Femur (tissue), 1 donor: ENCODE results near the gene UVSSA.

ENCODE experiments used
- DNase-seq: peaks from one replicate; pipeline ENCODE4 v3.0.0-alpha.2; 2017

The UVSSA gene

DNA sequence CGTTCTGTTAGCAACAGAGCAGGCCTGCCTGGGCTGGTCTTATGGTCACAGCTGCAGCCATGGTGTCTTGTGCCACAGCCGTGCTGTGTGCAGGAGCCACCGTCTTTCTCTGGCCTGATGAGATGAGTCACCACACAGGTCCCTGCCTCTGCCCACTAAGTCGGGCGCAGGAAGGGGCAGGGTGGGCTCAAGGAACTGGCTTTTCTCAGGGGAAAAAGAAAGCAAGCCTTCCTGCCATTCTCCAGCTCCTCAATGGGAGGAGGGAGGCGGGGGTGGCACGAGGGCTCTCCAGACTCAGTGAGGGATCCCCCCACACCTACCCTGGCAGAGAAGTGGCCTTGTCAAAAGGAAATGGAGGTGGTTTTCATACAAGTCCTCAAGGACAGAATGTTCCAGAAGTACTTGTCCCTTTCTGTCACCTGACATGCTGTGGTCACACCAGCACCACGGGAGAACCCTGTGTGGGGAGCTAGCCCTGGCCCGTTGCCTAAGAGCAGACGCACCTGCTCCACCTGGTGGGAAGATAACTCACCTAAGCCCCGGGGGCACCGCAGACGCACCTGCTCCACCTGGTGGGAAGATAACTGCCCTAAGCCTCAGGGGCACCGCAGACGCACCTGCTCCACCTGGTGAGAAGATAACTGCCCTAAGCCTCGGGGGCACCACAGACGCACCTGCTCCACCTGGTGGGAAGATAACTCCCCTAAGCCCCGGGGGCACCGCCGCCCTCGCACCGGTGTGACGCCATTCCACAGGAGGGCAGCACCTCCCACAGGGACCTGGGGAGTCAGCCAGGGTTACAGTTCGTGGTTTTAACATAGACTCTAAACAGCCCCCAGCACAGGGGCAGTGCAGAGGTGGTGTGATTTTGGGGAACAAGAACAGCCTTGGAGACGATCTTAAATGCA is 18.5 kb downstream of the UVSSA start:
- DNase-seq, result peak; percentile 9

DNA sequence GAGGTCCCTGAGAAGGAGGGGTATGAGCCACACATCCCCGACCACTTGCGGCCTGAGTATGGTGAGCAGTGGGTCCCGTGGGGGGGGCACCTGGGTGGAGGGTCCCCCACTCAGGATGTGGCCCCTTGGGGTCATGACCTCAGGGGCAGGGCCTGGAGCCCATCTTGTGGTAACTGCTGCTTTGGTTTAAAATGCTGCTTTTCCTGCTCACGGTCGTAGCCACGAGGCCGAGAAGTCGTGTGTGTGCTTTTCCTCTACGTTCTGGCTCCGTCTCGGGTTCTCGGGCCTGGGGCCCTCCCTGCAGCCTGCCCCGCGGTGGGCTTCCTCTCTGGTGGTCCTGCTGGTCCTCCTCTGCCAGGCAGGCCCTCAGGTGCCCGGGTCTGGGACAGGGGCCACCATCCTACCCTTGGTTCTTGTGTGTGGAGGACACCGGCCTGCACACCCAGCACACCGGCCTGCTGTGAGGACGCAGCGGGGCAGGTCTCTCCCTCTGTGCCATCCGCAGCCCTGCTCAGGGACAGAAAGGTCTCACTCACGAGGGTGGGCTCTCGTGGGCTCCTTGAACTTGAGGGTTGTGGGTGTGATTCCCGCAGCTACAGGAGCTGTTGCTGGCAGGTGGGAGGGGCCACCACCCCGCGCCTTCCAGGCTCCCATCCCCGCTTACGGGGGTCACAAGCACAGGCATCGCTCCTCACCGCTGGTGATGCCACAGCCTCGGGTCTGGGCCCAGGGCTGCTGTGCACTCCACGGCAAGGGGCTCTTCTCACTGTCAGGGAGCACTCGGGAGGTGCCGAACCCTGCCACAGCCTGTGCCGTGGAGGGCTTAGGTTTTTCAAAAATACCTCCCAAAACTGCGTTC is 19.6 kb downstream of the UVSSA start:
- peak; percentile 15 for DNase-seq

DNA sequence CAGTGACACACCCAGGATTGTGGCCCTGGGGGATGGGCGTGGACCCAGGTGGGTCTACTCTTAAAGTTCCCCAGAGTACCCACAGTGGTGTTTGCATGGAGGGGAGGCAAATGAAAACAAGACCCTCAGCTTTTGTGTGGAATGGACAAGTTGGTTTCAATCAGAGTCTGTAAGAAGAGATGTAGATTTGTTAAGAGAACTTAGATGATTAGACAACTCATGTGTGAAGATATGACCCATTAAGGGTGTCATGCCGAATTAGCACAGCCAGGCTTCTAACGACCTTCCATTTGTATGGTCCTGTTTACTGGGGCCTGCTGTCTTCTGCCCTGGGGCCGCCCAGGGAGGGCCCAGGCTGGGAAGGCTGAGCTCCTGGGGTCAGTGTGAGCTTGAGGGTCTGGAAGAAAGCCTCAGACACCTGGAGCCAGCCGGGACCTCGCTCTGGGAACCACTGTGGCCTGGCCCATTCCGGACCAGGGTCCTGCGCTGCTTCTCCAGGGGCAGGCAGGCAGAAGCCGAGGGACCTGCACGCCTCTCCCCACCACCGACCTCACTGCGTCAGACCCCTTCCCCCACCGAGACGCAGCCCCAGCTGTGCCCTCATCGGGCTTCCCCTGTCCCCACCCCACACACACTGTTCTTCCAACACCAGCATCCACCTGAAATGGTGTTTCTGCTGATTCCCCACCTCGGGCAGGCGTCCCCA is 20.4 kb downstream of the UVSSA start:
- DNase-seq, result peak; percentile 6

- peak; percentile 13 for DNase-seq
Measured at GRCh38 chr4:1367936-1368289, 20.9 kb downstream of the UVSSA start.

GRCh38 chr4:1368421-1369090 is 21.5 kb downstream of the UVSSA start:
- peak; percentile 13 for DNase-seq

DNA sequence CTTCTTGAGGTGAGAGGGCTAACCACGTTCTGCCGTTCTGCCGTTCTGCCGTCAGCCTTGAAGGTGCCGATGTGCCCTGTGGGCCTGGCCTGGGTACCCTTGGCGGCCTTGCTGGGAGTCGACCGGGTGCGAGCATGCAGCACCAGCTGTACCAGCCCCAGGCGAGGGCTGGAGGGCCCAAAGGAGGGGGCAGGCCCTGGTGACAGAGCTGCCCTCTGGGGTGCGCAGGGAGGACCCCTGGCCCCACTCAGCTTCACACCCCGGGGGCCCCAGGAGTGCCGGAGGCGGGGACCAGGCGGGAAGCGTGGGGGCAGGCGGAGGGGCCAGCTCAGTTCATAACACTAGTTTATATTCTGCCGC is 22.1 kb downstream of the UVSSA start:
- peak; percentile 12 for DNase-seq

GRCh38 chr4:1369479-1370079 is 22.6 kb downstream of the UVSSA start:
- peak; percentile 28 for DNase-seq

DNA sequence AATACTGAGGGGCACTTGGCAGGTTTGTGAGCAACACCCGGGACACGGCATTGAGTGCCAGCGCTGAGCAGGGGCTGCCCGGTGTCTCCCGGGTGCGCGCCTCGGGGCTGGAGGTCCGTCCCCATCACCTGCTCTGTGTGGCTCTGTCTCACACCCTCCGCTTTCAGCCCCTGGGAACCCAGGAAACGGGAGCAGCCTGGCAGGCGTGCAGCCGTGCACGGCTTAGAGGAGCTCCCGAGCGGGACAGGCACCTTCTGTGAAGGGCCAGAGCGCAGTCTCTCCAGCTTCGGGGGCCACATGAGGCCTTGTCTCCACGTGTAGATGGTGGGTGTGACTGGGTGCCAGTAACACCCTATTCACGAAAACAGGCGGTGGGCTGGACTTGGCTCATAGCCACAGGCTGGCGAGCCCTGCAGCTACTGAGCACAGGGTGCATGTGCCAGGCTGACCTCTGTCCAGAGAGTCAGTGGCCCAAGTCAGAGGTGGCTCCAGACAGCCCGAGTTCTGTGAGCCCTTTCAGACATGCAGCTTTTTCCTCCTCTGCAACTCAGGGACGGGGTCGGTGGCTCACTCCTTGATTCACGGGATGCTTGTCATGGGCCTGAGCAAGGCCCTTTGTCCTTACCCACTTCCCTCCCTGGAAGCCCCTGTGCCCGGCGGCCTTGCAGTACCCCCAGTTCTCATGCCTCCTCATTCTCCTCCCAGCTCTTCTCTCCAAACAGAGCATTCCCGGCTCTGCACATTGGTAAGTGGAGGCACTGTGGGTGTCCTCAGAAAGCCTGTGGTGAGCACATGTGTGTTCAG is 23.5 kb downstream of the UVSSA start:
- peak; percentile 15 for DNase-seq

DNA sequence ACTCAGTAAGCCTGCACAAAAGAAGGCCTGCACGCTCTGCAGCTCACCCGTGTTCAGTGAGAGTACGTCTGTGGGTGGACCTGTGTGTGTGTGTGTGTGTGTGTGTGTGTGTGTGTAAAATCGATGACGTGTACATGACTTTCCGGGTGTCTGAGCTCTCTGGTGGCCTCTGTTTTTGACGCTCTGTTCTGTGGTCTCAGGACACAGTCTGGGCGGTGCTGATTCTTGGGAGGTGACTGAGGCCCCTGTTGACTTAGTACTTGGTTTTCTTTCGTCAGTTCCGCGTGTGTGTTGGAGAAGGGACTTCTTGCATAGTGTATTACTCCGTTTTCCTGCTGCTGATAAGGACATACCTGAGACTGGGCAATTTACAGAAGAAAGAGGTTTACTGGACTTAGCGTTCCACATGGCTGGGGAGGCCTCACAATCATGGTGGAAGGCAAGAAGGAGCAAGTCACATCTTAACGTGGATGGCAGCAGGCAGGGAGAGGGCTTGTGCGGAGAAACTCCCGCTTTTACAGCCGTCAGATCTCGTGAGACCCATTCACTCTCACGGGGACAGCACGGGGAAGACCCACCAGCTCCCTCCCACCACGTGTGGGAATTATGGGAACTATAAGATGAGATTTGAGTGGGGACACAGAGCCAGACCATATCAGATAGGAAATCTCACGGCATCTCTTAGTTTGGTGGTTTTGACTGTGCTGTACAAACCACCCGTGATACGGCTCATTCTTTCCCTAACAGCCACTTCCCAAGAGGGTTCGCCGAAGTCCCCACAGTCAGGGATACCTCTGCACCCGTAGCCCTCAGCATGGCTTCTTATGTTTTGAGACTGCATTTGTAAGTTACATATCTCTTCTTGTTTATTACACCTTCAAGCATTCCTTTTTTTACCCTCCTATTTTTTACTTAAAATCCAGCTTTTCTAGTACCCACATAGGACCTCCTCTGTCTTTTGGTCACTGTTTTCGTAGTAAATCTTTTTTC is 24.5 kb downstream of the UVSSA start:
- DNase-seq, result peak; percentile 5

DNA sequence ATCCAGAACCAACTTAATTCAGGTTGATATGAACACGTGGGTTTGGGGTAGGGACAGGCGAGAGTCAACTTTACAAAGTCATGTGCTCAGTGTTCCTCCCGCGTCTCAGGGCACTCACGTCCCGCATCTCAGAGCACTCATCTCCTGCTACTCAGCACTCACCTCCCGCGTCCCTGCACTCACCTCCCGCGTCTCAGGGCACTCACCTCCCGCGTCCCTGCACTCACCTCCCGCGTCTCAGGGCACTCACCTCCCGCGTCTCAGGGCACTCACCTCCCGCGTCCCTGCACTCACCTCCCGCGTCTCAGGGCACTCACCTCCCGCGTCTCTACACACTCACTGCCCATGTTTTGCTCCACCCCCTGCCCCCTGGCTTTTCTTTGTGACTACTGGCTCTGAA is 25.6 kb downstream of the UVSSA start:
- DNase-seq, result peak; percentile 1

GRCh38 chr4:1373892-1374705 is 27.1 kb downstream of the UVSSA start:
- DNase-seq, result peak; percentile 9

- DNase-seq, result peak; percentile 10
Measured at GRCh38 chr4:1374706-1375045, 27.7 kb downstream of the UVSSA start.

DNA sequence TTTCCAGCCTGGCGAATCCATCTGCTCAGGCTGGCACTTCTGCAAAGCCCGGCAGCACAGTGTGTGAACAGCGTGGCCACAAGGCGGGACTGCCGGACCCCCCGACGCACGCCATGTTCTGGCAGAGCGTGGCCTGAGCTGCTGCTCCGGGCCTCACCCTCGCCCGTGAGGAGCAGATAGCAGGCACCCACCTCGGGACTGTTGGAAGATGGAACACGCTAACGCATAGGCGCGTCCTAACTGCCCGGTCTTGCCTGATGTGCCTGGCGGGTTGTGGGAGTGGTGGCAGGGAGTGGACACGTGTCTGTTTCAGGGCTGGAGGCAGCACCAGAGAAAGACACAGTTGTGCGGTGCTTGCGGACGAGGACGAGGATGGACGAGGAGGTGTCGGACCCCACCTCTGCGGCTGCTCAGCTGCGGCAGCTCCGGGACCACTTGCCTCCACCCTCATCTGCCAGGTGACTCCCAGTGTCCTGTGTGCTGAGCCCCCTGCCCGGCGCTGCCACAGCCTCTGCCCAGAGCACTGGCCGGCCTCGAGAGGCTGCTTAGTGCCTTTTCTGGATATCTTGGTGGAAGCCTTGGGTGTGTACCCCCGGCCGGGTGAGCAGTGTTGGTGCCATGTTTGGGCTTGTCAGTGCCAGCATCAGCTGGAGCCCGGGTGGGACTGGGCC is 28.2 kb downstream of the UVSSA start:
- peak; percentile 14 for DNase-seq

DNA sequence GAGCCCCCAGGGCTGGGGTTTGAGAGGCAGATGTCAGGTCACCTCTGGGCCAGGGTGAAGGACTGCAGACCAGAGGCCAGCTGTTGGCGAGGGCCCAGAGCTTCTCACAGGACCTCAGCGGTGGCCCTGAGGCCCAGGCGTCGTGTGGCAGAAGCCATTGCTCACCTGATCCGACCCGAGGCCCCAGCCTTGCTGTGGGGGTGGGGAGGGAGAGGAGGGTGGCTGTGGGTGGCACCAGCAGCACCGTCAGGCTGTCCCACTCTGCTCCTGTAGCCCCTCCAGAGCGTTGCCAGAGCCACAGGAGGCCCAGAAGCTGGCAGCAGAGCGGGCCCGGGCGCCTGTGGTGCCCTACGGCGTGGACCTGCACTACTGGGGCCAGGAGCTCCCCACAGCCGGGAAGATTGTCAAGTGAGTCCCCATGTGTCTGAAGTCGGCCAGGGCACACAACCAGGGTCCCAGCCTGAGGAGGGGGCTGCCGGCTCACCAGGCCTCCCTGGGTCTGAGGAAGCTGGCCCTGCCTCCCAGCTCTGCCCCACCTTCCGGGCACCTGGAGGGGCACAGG is 28.8 kb downstream of the UVSSA start:
- peak; percentile 10 for DNase-seq

GRCh38 chr4:1376391-1376840 is 29.4 kb downstream of the UVSSA start:
- peak; percentile 15 for DNase-seq

- DNase-seq, result peak; percentile 44
Measured at GRCh38 chr4:1376841-1377605, 30.0 kb downstream of the UVSSA start.

GRCh38 chr4:1377606-1378261 is 30.7 kb downstream of the UVSSA start:
- peak; percentile 13 for DNase-seq
